IMR-90 (cell line): ENCODE data around the gene ADGRF5.

ENCODE experiments used
- CEBPB ChIP-seq: IDR thresholded peaks from 2 replicates; pipeline ENCODE4 v1.6.1; 2012; ENCODE audit warnings: low read depth, low read length, improper control_type of control experiment
- CTCF ChIP-seq: conservative IDR thresholded peaks from 2 replicates; pipeline ENCODE4 v1.5.1; 2012; ENCODE audit warnings: mild to moderate bottlenecking, low read depth, low read length, improper control_type of control experiment
- FOS ChIP-seq: fragments of 150-350 bp; IDR thresholded peaks from 2 replicates; pipeline ENCODE4 v1.6.1; 2016; ENCODE audit warnings: low read depth, low read length
- MAZ ChIP-seq: IDR thresholded peaks from 2 replicates; pipeline ENCODE4 v1.6.1; 2012; ENCODE audit warnings: low read depth, mild to moderate bottlenecking, low read length, improper control_type of control experiment, moderate library complexity, borderline replicate concordance
- MXI1 ChIP-seq: IDR thresholded peaks from 2 replicates; pipeline ENCODE4 v1.6.1; 2012; ENCODE audit warnings: low read depth, mild to moderate bottlenecking, low read length, moderate library complexity, borderline replicate concordance
- RAD21 ChIP-seq: IDR thresholded peaks from 2 replicates; pipeline ENCODE4 v1.6.1; 2012; ENCODE audit warnings: low read length, improper control_type of control experiment
- SMC3 ChIP-seq: fragments of 150-350 bp; IDR thresholded peaks from 2 replicates; pipeline ENCODE4 v1.6.1; 2016; ENCODE audit warnings: low read depth, mild to moderate bottlenecking, antibody characterized with exemption, low read length, moderate library complexity
- USF2 ChIP-seq: fragments of 150-350 bp; IDR thresholded peaks from 2 replicates; pipeline ENCODE4 v1.6.1; 2017; ENCODE audit warnings: mild to moderate bottlenecking, antibody characterized with exemption, low read length, low read depth

- TF ChIP-seq CTCF (no peak), SMC3 (no peak), MXI1 (no peak), RAD21 (no peak), FOS (no peak), MAZ (no peak), USF2 (no peak), CEBPB (no peak)
Observed at GRCh38 chr6:46949632-46950280, 28.0 kb upstream of the ADGRF5 start.
